Thymus (tissue), 11 donors: ENCODE results near the gene TOB2. TPM values are rescaled to one million over a fixed set of nuclear protein-coding genes. Genes with fewer than 3 reads are reported as not detected.

ENCODE experiments used
- DNase-seq, 9 donors: peaks; one replicate each; pipeline ENCODE4 v3.0.0-alpha.2; 2013; ENCODE audit warnings: low spot score in 9 of 9, low read depth in 6 of 9, missing footprints in 1 of 9
- H3K27ac ChIP-seq, 2 donors: one replicate each; pipeline ENCODE4 v1.5.1; 2013; ENCODE audit warnings: control low read depth in 1 of 2, low read depth in 1 of 2, low read length in 1 of 2, mild to moderate bottlenecking in 1 of 2, moderate library complexity in 1 of 2
- H3K27me3 ChIP-seq, 2 donors: one replicate each; pipeline ENCODE4 v1.5.1; 2013; ENCODE audit warnings: low read length in 1 of 2; ENCODE audit not compliant: control insufficient read depth in 2 of 2, insufficient read depth in 1 of 2
- H3K36me3 ChIP-seq, 2 donors: one replicate each; pipeline ENCODE4 v1.5.1; 2013; ENCODE audit warnings: low read length in 1 of 2, mild to moderate bottlenecking in 1 of 2, moderate library complexity in 1 of 2; ENCODE audit not compliant: control insufficient read depth in 2 of 2, insufficient read depth in 2 of 2
- H3K4me1 ChIP-seq, 2 donors: one replicate each; pipeline ENCODE4 v1.5.1; 2013; ENCODE audit warnings: low read length in 2 of 2; ENCODE audit not compliant: control insufficient read depth in 2 of 2, insufficient read depth in 2 of 2
- H3K4me3 ChIP-seq, 2 donors: one replicate each; pipeline ENCODE4 v1.5.1; 2013; ENCODE audit warnings: low read length in 2 of 2, control low read depth in 1 of 2, mild to moderate bottlenecking in 1 of 2
- H3K9me3 ChIP-seq, 2 donors: one replicate each; pipeline ENCODE4 v1.5.1; 2013; ENCODE audit warnings: low read length in 1 of 2, mild to moderate bottlenecking in 1 of 2; ENCODE audit not compliant: control insufficient read depth in 2 of 2, insufficient read depth in 1 of 2
- polyA plus RNA-seq: library from polyadenylated mRNA; stranded (reverse); fragments of 200-250 nt; gene quantifications from one replicate; pipeline ENCODE4 v1.2.3, GENCODE V29; 2013
- total RNA-seq: library from RNA; stranded (reverse); fragments of 120-200 nt; gene quantifications from one replicate; pipeline ENCODE4 v1.2.4, GENCODE V29; 2013
- donor health status: healthy.

TOB2 gene
- total and polyA plus RNA-seq, 2 donors = 15.0 to 17.3 TPM

- no peak overlapping the region for H3K27ac ChIP-seq
- H3K36me3 ChIP-seq = peaks cover 0 to 8% of the 10 kb centered on the region in 2 donors
- DNase-seq = no peak
- H3K4me3 ChIP-seq = no peak overlapping the region
- peaks cover 8 to 16% of the 10 kb centered on the region in 2 donors for H3K4me1 ChIP-seq
- H3K9me3 ChIP-seq = no peaks in the 10 kb centered on the region
- H3K27me3 ChIP-seq = peaks cover 0 to 2% of the 10 kb centered on the region in 2 donors
Observed at GRCh38 chr22:41384128-41384527, 62.5 kb downstream of the TOB2 start.

Other genes with a start within 250 kb of the TOB2 start
- 19.9 TPM for gene L3MBTL2, start 241.5 kb downstream of the TOB2 start, total RNA-seq
- 16.0 TPM for gene L3MBTL2, start 241.5 kb downstream of the TOB2 start, polyA plus RNA-seq
- 1.7 TPM for gene CHADL, start 205.9 kb downstream of the TOB2 start, total RNA-seq
- gene CHADL, start 205.9 kb downstream of the TOB2 start, polyA plus RNA-seq = 3.4 TPM
- gene RANGAP1, start 160.6 kb downstream of the TOB2 start, total RNA-seq = 40.6 TPM
- gene RANGAP1, start 160.6 kb downstream of the TOB2 start, polyA plus RNA-seq = 63.6 TPM
- 23.3 TPM for gene ZC3H7B, start 145.3 kb downstream of the TOB2 start, total RNA-seq
- gene ZC3H7B, start 145.3 kb downstream of the TOB2 start, polyA plus RNA-seq = 29.8 TPM
- 5.0 TPM for gene TEF, start 64.9 kb downstream of the TOB2 start, total RNA-seq
- 5.4 TPM for gene TEF, start 64.9 kb downstream of the TOB2 start, polyA plus RNA-seq
- 99.2 TPM for gene PHF5A, start 21.9 kb upstream of the TOB2 start, total RNA-seq
- gene PHF5A, start 21.9 kb upstream of the TOB2 start, polyA plus RNA-seq = 65.7 TPM
- gene ACO2, start 22.3 kb upstream of the TOB2 start, total RNA-seq = 33.9 TPM
- 29.7 TPM for gene ACO2, start 22.3 kb upstream of the TOB2 start, polyA plus RNA-seq
- gene POLR3H, start 97.7 kb upstream of the TOB2 start, total RNA-seq = 10.2 TPM
- 14.9 TPM for gene POLR3H, start 97.7 kb upstream of the TOB2 start, polyA plus RNA-seq
- 0.05 TPM for gene CSDC2, start 114.2 kb upstream of the TOB2 start, total RNA-seq
- 3.0 TPM for gene CSDC2, start 114.2 kb upstream of the TOB2 start, polyA plus RNA-seq
- 9.3 TPM for gene PMM1, start 143.0 kb upstream of the TOB2 start, total RNA-seq
- gene PMM1, start 143.0 kb upstream of the TOB2 start, polyA plus RNA-seq = 51.1 TPM
- 11.9 TPM for gene DESI1, start 174.2 kb upstream of the TOB2 start, total RNA-seq
- gene DESI1, start 174.2 kb upstream of the TOB2 start, polyA plus RNA-seq = 14.6 TPM
- 371 TPM for gene XRCC6, start 174.5 kb upstream of the TOB2 start, total RNA-seq
- gene XRCC6, start 174.5 kb upstream of the TOB2 start, polyA plus RNA-seq = 126 TPM
- gene SNU13, start 242.1 kb upstream of the TOB2 start, total RNA-seq = 130 TPM
- gene SNU13, start 242.1 kb upstream of the TOB2 start, polyA plus RNA-seq = 121 TPM